HEK293 (cell line): ENCODE measurements around the gene SH3PXD2B.

Experiments
- CTCF ChIA-PET: fragments of 350-600 bp; formaldehyde crosslinking; extraction: SDS; loops from one replicate; lab custom pipeline; 2021; ENCODE audit warnings: antibody characterized with exemption; lab: Yijun Ruan, JAX
- POLR2A ChIA-PET: fragments of 300-600 bp; formaldehyde crosslinking; extraction: SDS; loops from one replicate; lab custom pipeline; 2020; ENCODE audit warnings: antibody characterized with exemption, inconsistent platforms; lab: Yijun Ruan, JAX
- H3K27ac ChIP-seq: fragments of 200-500 bp; sonication (Bioruptor generic); 2 replicates; pipeline ENCODE4 v1.5.1; 2014; ENCODE audit warnings: low read depth, low read length, control low read depth, inconsistent platforms; ENCODE audit errors: extremely low read depth
- H3K36me3 ChIP-seq, 2 experiments: fragments of 200-500 bp in 1 of 2; sonication (Bioruptor generic) in 1 of 2; 1 replicate in 1 of 2; 2 replicates in 1 of 2; pipeline ENCODE4 v1.5.1; 2014 to 2017; ENCODE audit warnings: inconsistent platforms in 2 of 2, low read length in 2 of 2; ENCODE audit not compliant: control insufficient read depth in 2 of 2, insufficient read depth in 1 of 2
- H3K4me1 ChIP-seq: fragments of 200-500 bp; sonication (Bioruptor generic); 2 replicates; pipeline ENCODE4 v1.5.1; 2014; ENCODE audit warnings: mild to moderate bottlenecking, low read length, inconsistent platforms; ENCODE audit not compliant: control insufficient read depth, insufficient read depth
- H3K4me3 ChIP-seq: 2 replicates; pipeline ENCODE4 v1.5.1; 2011; ENCODE audit warnings: low read depth, mild to moderate bottlenecking, control low read depth, low read length, moderate library complexity
- H3K9me3 ChIP-seq: fragments of 200-500 bp; sonication (Bioruptor generic); 2 replicates; pipeline ENCODE4 v1.5.1; 2014; ENCODE audit warnings: low read depth, low read length, inconsistent platforms; ENCODE audit not compliant: control insufficient read depth, insufficient read depth
- GLIS1 ChIP-seq: fragments of 450-650 bp; formaldehyde crosslinking; IDR thresholded peaks from 2 replicates; pipeline ENCODE4 v1.5.1; 2016; ENCODE audit warnings: missing biosample characterization, missing genetic modification characterization
- IKZF3 ChIP-seq: fragments of 450-650 bp; IDR thresholded peaks from 2 replicates; pipeline ENCODE4 v1.5.0; 2018; ENCODE audit warnings: missing biosample characterization, mild to moderate bottlenecking, missing genetic modification characterization, moderate library complexity
- SCRT1 ChIP-seq: fragments of 450-650 bp; formaldehyde crosslinking; IDR thresholded peaks from 2 replicates; pipeline ENCODE4 v1.5.1; 2016; ENCODE audit warnings: missing biosample characterization, missing genetic modification characterization, borderline replicate concordance
- SP7 ChIP-seq: fragments of 450-650 bp; formaldehyde crosslinking; IDR thresholded peaks from 2 replicates; pipeline ENCODE4 v1.5.1; 2016; ENCODE audit warnings: missing biosample characterization, missing genetic modification characterization
- ZBTB7A ChIP-seq: fragments of 450-650 bp; formaldehyde crosslinking; IDR thresholded peaks from 2 replicates; pipeline ENCODE4 v1.5.1; 2016; ENCODE audit warnings: low read depth, missing biosample characterization, missing genetic modification characterization
- ZIC2 ChIP-seq: fragments of 450-650 bp; formaldehyde crosslinking; IDR thresholded peaks from 2 replicates; pipeline ENCODE4 v1.5.1; 2016; ENCODE audit warnings: missing biosample characterization, missing genetic modification characterization
- ZNF16 ChIP-seq: fragments of 450-650 bp; formaldehyde crosslinking; IDR thresholded peaks from 2 replicates; pipeline ENCODE4 v1.5.1; 2016; ENCODE audit warnings: low read depth, missing biosample characterization, missing genetic modification characterization
- ZNF19 ChIP-seq: fragments of 450-650 bp; formaldehyde crosslinking; IDR thresholded peaks from 2 replicates; pipeline ENCODE4; 2016; ENCODE audit warnings: missing biosample characterization, missing genetic modification characterization, low read depth
- ZNF214 ChIP-seq: fragments of 450-650 bp; formaldehyde crosslinking; IDR thresholded peaks from 2 replicates; pipeline ENCODE4 v1.5.1; 2017; ENCODE audit warnings: missing biosample characterization, mild to moderate bottlenecking, missing genetic modification characterization, borderline replicate concordance
- ZNF23 ChIP-seq: fragments of 450-650 bp; formaldehyde crosslinking; IDR thresholded peaks from 2 replicates; pipeline ENCODE4 v1.5.1; 2016; ENCODE audit warnings: missing biosample characterization, missing genetic modification characterization, borderline replicate concordance
- ZNF266 ChIP-seq: fragments of 450-650 bp; formaldehyde crosslinking; IDR thresholded peaks from 2 replicates; pipeline ENCODE4 v1.5.1; 2016; ENCODE audit warnings: missing biosample characterization, missing genetic modification characterization, low read depth
- ZNF350 ChIP-seq: fragments of 450-650 bp; formaldehyde crosslinking; IDR thresholded peaks from 2 replicates; pipeline ENCODE4 v1.5.0; 2017; ENCODE audit warnings: missing biosample characterization, mild to moderate bottlenecking, missing genetic modification characterization
- ZNF391 ChIP-seq: fragments of 450-650 bp; formaldehyde crosslinking; IDR thresholded peaks from 2 replicates; pipeline ENCODE4 v1.5.1; 2016; ENCODE audit warnings: low read depth, missing biosample characterization, missing genetic modification characterization, borderline replicate concordance
- ZNF514 ChIP-seq: fragments of 450-650 bp; formaldehyde crosslinking; IDR thresholded peaks from 2 replicates; pipeline ENCODE4 v1.5.1; 2016; ENCODE audit warnings: missing biosample characterization, missing genetic modification characterization
- ZNF544 ChIP-seq: fragments of 450-650 bp; formaldehyde crosslinking; IDR thresholded peaks from 2 replicates; pipeline ENCODE4 v1.5.0; 2017; ENCODE audit warnings: missing biosample characterization, missing genetic modification characterization
- ZNF596 ChIP-seq: fragments of 450-650 bp; IDR thresholded peaks from 2 replicates; pipeline ENCODE4 v1.5.0; 2018; ENCODE audit warnings: missing biosample characterization, mild to moderate bottlenecking, missing genetic modification characterization, moderate library complexity
- ZSCAN30 ChIP-seq: fragments of 450-650 bp; IDR thresholded peaks from 2 replicates; pipeline ENCODE4 v1.5.1; 2018; ENCODE audit warnings: missing biosample characterization, mild to moderate bottlenecking, missing genetic modification characterization, moderate library complexity
- TF ChIP-seq, protein P1 (sequence below): fragments of 450-650 bp; formaldehyde crosslinking; IDR thresholded peaks from 2 replicates; pipeline ENCODE4 v1.5.1; 2017; ENCODE audit warnings: missing biosample characterization, missing genetic modification characterization
- TF ChIP-seq, protein P2 (sequence below): fragments of 450-650 bp; formaldehyde crosslinking; optimal IDR thresholded peaks from 2 replicates; pipeline ENCODE3; 2016; ENCODE audit warnings: missing biosample characterization, mild to moderate bottlenecking, missing genetic modification characterization
- TF ChIP-seq, protein P3 (sequence below): fragments of 450-650 bp; formaldehyde crosslinking; IDR thresholded peaks from 2 replicates; pipeline ENCODE4 v1.5.1; 2017; ENCODE audit warnings: missing biosample characterization, mild to moderate bottlenecking, missing genetic modification characterization, moderate library complexity
- TF ChIP-seq, protein P4 (sequence below): fragments of 450-650 bp; IDR thresholded peaks from 2 replicates; pipeline ENCODE4 v1.5.1; 2018; ENCODE audit warnings: missing biosample characterization, missing genetic modification characterization
- TF ChIP-seq, protein P5 (sequence below): fragments of 450-650 bp; formaldehyde crosslinking; IDR thresholded peaks from 2 replicates; pipeline ENCODE4 v1.5.1; 2017; ENCODE audit warnings: missing biosample characterization, missing genetic modification characterization
- TF ChIP-seq, protein P6 (sequence below): fragments of 450-650 bp; formaldehyde crosslinking; IDR thresholded peaks from 2 replicates; pipeline ENCODE4 v1.5.1; 2016; ENCODE audit warnings: missing biosample characterization, missing genetic modification characterization
- TF ChIP-seq, protein P7 (sequence below): fragments of 450-650 bp; formaldehyde crosslinking; IDR thresholded peaks from 2 replicates; pipeline ENCODE4 v1.5.1; 2016; ENCODE audit warnings: missing biosample characterization, missing genetic modification characterization

SH3PXD2B gene

DNA sequence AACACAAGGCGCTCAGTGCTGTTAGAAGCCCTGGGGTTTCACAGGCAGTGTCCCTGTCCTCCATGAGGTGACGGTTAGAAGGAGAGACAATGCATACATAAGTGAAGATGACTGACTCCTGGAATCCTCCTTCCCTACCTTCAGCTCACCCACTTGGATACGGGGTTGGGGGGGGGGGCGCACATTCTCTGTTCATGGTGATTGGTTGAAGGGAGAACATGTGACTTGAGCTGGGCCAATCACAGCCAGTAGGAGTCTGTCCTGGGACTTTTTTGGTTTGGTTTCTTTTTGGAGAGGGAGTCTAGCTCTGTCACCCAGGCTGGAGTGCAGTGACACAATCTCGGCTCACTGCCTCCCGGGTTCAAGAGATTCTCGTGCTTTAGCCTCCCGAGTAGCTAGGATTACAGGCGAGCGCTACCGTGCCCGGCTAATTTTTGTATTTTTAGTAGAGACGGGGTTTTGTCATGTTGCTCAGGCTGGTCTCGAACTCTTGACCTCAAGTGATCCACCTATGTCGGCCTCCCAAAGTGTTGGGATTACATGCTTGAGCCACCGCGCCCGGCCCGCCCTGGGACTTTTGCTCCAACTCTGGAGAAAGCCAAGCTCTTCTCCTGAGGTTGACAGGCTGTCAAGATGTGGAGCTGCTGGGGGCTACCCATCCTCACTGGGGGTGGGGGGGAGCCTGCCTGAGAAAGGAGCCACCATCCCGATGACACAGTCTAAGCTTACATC lies 30.8 kb downstream of the SH3PXD2B start:
- POLR2A ChIA-PET = interaction anchor here (0.6 kb wide), 1 partner anchor 41 kb away, joined by 4 read pairs; no protein-coding TSS in a partner anchor
- Histone ChIP-seq H3K27ac (no peak overlapping the region), H3K9me3 (no peaks in the 10 kb centered on the region), H3K36me3 (peaks cover 0 to 9% of the 10 kb centered on the region in 2 experiments; a peak in 1 of 3 replicates), H3K4me3 (no peak overlapping the region)
- CTCF ChIA-PET = no interaction called here
- no peak for TF ChIP-seq ZIC2 (tag by site-specific recombination)
- no peak for TF ChIP-seq GLIS1 (tag by site-specific recombination)
- TF ChIP-seq, protein P1, sequence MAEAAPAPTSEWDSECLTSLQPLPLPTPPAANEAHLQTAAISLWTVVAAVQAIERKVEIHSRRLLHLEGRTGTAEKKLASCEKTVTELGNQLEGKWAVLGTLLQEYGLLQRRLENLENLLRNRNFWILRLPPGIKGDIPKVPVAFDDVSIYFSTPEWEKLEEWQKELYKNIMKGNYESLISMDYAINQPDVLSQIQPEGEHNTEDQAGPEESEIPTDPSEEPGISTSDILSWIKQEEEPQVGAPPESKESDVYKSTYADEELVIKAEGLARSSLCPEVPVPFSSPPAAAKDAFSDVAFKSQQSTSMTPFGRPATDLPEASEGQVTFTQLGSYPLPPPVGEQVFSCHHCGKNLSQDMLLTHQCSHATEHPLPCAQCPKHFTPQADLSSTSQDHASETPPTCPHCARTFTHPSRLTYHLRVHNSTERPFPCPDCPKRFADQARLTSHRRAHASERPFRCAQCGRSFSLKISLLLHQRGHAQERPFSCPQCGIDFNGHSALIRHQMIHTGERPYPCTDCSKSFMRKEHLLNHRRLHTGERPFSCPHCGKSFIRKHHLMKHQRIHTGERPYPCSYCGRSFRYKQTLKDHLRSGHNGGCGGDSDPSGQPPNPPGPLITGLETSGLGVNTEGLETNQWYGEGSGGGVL (tag by site-specific recombination) = no peak
- TF ChIP-seq, protein P2, sequence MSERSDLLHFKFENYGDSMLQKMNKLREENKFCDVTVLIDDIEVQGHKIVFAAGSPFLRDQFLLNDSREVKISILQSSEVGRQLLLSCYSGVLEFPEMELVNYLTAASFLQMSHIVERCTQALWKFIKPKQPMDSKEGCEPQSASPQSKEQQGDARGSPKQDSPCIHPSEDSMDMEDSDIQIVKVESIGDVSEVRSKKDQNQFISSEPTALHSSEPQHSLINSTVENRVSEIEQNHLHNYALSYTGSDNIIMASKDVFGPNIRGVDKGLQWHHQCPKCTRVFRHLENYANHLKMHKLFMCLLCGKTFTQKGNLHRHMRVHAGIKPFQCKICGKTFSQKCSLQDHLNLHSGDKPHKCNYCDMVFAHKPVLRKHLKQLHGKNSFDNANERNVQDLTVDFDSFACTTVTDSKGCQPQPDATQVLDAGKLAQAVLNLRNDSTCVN (tag by site-specific recombination) = no peak
- no peak for TF ChIP-seq SP7 (tag by site-specific recombination)
- TF ChIP-seq, protein P3, sequence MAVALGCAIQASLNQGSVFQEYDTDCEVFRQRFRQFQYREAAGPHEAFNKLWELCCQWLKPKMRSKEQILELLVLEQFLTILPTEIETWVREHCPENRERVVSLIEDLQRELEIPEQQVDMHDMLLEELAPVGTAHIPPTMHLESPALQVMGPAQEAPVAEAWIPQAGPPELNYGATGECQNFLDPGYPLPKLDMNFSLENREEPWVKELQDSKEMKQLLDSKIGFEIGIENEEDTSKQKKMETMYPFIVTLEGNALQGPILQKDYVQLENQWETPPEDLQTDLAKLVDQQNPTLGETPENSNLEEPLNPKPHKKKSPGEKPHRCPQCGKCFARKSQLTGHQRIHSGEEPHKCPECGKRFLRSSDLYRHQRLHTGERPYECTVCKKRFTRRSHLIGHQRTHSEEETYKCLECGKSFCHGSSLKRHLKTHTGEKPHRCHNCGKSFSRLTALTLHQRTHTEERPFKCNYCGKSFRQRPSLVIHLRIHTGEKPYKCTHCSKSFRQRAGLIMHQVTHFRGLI (tag by site-specific recombination) = no peak
- TF ChIP-seq ZNF214 (tag by site-specific recombination) = no peak
- no peak for TF ChIP-seq ZBTB7A (tag by site-specific recombination)
- no peak for TF ChIP-seq ZNF596 (tag by site-specific recombination)
- TF ChIP-seq, all 188 proteins: peak for 0
- no peaks in the 10 kb centered on the region for H3K4me1 ChIP-seq

DNA sequence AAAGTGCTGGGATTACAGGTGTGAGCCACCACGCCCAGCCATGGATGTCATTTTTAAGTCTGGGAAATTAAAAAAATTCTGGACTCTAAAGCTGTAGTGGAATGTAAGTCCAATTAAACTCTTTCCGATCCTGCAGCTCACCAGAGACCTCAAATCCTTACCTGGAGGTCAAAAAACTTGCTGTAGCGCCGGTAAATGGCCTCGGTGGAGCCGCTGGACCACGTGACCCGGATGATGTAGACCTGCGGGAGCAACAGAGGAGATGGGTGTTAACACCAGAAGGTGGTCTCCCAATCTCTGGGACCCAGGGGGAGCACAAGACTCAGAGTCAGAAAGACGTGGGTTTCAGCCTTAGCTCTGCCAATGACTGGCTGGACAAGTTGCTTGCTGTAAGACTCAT lies 32.1 kb downstream of the SH3PXD2B start:
- Histone ChIP-seq H3K4me1 (no peaks in the 10 kb centered on the region), H3K36me3 (peaks cover 0 to 9% of the 10 kb centered on the region in 2 experiments; a peak in 1 of 3 replicates), H3K27ac (no peak overlapping the region), H3K9me3 (no peaks in the 10 kb centered on the region), H3K4me3 (no peak overlapping the region)
- ChIA-PET POLR2A (no interaction called here), CTCF (interaction anchor here (1.5 to 4.4 kb wide), 2 partner anchors 14 to 29 kb away, joined by 5 to 16 read pairs; no protein-coding TSS in a partner anchor)
- TF ChIP-seq ZNF544 (tag by site-specific recombination) (no peak), ZNF391 (tag by site-specific recombination) (no peak), ZNF266 (tag by site-specific recombination) (no peak), ZNF350 (tag by site-specific recombination) (no peak), ZNF514 (tag by site-specific recombination) (no peak), ZNF16 (no peak), IKZF3 (no peak), SCRT1 (no peak), SP7 (tag by site-specific recombination) (no peak), ZSCAN30 (no peak), ZNF23 (tag by site-specific recombination) (no peak), ZNF19 (tag by site-specific recombination) (no peak)
- TF ChIP-seq, protein P4, sequence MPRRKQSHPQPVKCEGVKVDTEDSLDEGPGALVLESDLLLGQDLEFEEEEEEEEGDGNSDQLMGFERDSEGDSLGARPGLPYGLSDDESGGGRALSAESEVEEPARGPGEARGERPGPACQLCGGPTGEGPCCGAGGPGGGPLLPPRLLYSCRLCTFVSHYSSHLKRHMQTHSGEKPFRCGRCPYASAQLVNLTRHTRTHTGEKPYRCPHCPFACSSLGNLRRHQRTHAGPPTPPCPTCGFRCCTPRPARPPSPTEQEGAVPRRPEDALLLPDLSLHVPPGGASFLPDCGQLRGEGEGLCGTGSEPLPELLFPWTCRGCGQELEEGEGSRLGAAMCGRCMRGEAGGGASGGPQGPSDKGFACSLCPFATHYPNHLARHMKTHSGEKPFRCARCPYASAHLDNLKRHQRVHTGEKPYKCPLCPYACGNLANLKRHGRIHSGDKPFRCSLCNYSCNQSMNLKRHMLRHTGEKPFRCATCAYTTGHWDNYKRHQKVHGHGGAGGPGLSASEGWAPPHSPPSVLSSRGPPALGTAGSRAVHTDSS = no peak
- TF ChIP-seq, protein P5, sequence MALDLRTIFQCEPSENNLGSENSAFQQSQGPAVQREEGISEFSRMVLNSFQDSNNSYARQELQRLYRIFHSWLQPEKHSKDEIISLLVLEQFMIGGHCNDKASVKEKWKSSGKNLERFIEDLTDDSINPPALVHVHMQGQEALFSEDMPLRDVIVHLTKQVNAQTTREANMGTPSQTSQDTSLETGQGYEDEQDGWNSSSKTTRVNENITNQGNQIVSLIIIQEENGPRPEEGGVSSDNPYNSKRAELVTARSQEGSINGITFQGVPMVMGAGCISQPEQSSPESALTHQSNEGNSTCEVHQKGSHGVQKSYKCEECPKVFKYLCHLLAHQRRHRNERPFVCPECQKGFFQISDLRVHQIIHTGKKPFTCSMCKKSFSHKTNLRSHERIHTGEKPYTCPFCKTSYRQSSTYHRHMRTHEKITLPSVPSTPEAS (tag by site-specific recombination) = no peak
- TF ChIP-seq, protein P6, sequence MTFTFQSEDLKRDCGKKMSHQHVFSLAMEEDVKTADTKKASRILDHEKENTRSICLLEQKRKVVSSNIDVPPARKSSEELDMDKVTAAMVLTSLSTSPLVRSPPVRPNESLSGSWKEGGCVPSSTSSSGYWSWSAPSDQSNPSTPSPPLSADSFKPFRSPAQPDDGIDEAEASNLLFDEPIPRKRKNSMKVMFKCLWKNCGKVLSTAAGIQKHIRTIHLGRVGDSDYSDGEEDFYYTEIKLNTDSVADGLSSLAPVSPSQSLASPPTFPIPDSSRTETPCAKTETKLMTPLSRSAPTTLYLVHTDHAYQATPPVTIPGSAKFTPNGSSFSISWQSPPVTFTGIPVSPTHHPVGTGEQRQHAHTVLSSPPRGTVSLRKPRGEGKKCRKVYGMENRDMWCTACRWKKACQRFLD (tag by site-specific recombination) = no peak
- TF ChIP-seq, protein P7, sequence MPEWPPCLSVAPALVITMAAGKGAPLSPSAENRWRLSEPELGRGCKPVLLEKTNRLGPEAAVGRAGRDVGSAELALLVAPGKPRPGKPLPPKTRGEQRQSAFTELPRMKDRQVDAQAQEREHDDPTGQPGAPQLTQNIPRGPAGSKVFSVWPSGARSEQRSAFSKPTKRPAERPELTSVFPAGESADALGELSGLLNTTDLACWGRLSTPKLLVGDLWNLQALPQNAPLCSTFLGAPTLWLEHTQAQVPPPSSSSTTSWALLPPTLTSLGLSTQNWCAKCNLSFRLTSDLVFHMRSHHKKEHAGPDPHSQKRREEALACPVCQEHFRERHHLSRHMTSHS (tag by site-specific recombination) = no peak
